Chondrocyte (in vitro differentiated cells): ENCODE measurements around the gene RERE. TPM values are rescaled to one million over a fixed set of nuclear protein-coding genes. Genes with fewer than 3 reads are reported as not detected.
A peak's percentile ranks its signal among the peaks of the same experiment; 100 is the strongest.

ENCODE experiments used
- DNase-seq: peaks from one replicate; pipeline ENCODE4 v3.0.0; 2021; ENCODE audit warnings: mixed read lengths, low spot score
- H3K27ac Mint-ChIP-seq: one replicate; pipeline ENCODE4 v1.8.0; 2021; ENCODE audit warnings: mild to moderate bottlenecking, moderate library complexity, mixed read lengths; ENCODE audit not compliant: unreplicated experiment
- H3K27me3 Mint-ChIP-seq: 2 replicates; pipeline ENCODE4 v1.8.0; 2021; ENCODE audit warnings: low read depth, mixed read lengths
- H3K36me3 Mint-ChIP-seq: 2 replicates; pipeline ENCODE4 v1.8.0; 2021; ENCODE audit warnings: low read depth, mixed read lengths
- H3K4me1 Mint-ChIP-seq: 2 replicates; pipeline ENCODE4 v1.8.0; 2021; ENCODE audit warnings: low read depth, mild to moderate bottlenecking, mixed read lengths
- H3K4me3 Mint-ChIP-seq: one replicate; pipeline ENCODE4 v1.8.0; 2021; ENCODE audit warnings: mild to moderate bottlenecking, moderate library complexity, mixed read lengths; ENCODE audit not compliant: unreplicated experiment
- H3K9me3 Mint-ChIP-seq: 2 replicates; pipeline ENCODE4 v1.8.0; 2021; ENCODE audit warnings: low read depth, mixed read lengths
- CTCF ChIP-seq: fragments of 200-600 bp; sonication (generic); IDR thresholded peaks from 2 replicates; pipeline ENCODE4 v1.5.0; 2021; ENCODE audit warnings: antibody characterized with exemption, mild to moderate bottlenecking, moderate library complexity
- total RNA-seq: library from RNA; stranded (reverse); gene quantifications from 3 replicates; pipeline ENCODE4 v1.2.1, GENCODE V29; 2021

Gene RERE
- total RNA-seq, 1 donor from 2014 or later = 64.9 TPM

- H3K27me3 Mint-ChIP-seq = no peaks in the 10 kb centered on the region
- H3K4me3 Mint-ChIP-seq = no peak overlapping the region
- TF ChIP-seq CTCF = no peak
- H3K4me1 Mint-ChIP-seq = peaks cover 3% of the 10 kb centered on the region
- H3K36me3 Mint-ChIP-seq = no peaks in the 10 kb centered on the region
- DNase-seq = no peak
- H3K9me3 Mint-ChIP-seq = no peaks in the 10 kb centered on the region
- no peak overlapping the region for H3K27ac Mint-ChIP-seq
Measured at GRCh38 chr1:8746554-8746953, 70.9 kb downstream of the RERE start.

GRCh38 chr1:8745749-8746390 lies 71.6 kb downstream of the RERE start:
- Mint-ChIP-seq H3K27ac (no peak overlapping the region), H3K4me3 (no peak overlapping the region), H3K36me3 (no peaks in the 10 kb centered on the region), H3K27me3 (no peaks in the 10 kb centered on the region), H3K9me3 (no peaks in the 10 kb centered on the region), H3K4me1 (peaks cover 3% of the 10 kb centered on the region)
- no peak for TF ChIP-seq CTCF
- no peak for DNase-seq

- Mint-ChIP-seq H3K27ac (no peak overlapping the region), H3K36me3 (no peaks in the 10 kb centered on the region), H3K4me1 (peaks cover 3% of the 10 kb centered on the region), H3K4me3 (no peak overlapping the region), H3K27me3 (no peaks in the 10 kb centered on the region), H3K9me3 (no peaks in the 10 kb centered on the region)
- no peak for TF ChIP-seq CTCF
- DNase-seq = no peak
Measured at GRCh38 chr1:8745346-8745745, 72.1 kb downstream of the RERE start.

GRCh38 chr1:8742022-8742924 lies 75.2 kb downstream of the RERE start:
- H3K36me3 Mint-ChIP-seq = peaks cover 3% of the 10 kb centered on the region
- peaks cover 8% of the 10 kb centered on the region for H3K4me1 Mint-ChIP-seq
- no peak overlapping the region for H3K4me3 Mint-ChIP-seq
- H3K9me3 Mint-ChIP-seq = peaks cover 9% of the 10 kb centered on the region
- no peak for TF ChIP-seq CTCF
- H3K27me3 Mint-ChIP-seq = no peaks in the 10 kb centered on the region
- no peak for DNase-seq
- no peak overlapping the region for H3K27ac Mint-ChIP-seq

- DNase-seq = no peak
- peaks cover 9% of the 10 kb centered on the region for H3K9me3 Mint-ChIP-seq
- peaks cover 14% of the 10 kb centered on the region for H3K4me1 Mint-ChIP-seq
- H3K36me3 Mint-ChIP-seq = peaks cover 3% of the 10 kb centered on the region
- peak overlapping the region; percentile 33 for H3K27ac Mint-ChIP-seq
- TF ChIP-seq CTCF = no peak
- no peak overlapping the region for H3K4me3 Mint-ChIP-seq
- H3K27me3 Mint-ChIP-seq = no peaks in the 10 kb centered on the region
Measured at GRCh38 chr1:8740034-8740449, 77.4 kb downstream of the RERE start.
